ENCODE measurements around the gene CRIP2. TPM values are rescaled to one million over a fixed set of nuclear protein-coding genes. Genes with fewer than 3 reads are reported as not detected.

CRIP2 gene
- total RNA-seq, 1 donor from 2014 or later: 70.2 TPM

DNA sequence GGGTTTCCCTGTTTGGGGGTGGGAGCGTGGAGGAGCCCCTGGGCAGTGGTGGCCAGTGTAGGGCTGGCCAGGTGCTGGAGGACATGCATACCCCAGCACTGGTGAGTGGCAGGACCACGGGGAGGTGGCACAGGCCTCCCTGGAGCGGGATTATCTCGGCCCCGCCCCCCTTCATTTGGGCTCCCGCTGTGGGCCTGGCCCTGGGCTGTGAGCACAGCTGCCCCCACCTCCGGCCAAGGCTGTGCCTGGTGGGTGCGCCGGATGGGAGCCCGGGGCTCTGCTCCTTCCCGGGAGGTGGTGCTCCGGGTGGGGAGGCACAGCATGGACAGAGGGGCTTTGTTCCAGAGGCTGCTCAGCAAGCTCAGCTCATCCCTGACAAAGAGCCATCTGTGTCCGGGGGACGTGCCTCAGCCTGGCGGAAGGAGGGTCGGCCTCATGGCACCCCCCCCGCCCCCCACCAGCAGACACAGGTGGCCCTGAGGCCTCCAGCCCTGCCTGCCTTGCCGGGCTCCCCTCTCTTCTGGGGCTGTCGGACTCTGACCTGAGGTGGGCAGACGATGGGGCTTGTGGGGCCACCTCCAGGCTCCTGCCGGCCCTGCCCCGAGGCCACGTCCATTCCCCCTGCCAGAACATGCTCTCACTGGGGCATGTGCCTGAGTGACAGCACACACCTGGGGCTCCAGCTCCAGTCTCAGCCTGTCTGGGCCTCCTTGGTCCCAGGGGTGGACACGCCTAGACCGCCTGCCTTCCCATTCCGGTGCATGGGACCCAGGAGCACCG is 24.8 kb downstream of the CRIP2 start:
- peak; percentile 81 for DNase-seq

DNA sequence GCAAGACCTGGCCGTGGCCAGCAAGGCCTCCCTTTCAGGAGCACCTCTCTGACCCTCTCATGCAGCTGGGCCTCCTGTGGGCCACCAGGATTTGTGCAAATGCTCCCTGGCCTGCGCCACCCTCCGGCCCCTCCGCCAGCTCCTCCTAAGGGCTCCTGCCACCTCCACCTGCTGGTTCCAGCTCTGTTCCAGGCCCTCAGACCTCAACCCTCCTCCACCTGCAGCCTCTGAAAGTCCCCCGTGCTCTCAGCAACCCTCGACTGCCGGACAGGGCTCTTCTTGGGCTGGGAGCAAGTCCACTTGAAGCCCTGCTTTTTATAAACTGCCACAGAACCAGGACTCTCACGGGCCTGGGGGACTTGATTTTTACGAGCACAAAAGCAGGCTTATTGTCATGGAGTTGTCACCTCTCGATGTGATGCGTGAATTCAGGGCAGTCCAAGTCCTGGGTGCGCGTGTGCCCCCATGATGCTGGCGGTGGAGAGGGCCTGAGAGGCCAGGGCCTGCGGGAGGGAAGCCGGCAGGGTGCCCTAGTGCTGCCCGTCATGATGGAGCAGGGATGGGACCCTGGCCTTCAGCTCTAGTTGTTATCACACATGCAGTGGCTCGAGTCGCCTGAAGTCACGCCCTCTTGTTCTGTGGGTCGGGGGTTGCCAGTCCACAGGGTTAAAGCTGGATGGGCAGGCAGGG is 25.6 kb downstream of the CRIP2 start:
- DNase-seq: no peak

DNA sequence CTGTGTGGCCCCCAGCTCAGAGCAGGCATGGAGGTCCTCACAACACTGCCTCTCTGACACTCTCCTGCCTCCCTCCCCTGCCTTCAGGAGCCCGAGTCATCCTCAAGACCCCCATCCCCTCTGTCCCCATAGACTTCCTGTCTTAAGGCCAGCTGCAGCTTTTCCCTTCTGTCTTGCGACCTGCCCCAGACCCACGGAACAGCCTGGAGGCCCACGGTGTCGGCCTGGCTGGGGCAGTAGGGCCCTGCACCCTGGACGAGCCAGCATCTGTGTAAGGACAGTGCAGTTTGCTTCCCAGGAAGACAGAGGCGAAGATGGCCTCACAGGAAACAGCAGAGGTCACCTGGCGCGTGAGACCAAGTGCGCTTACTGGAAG is 26.1 kb downstream of the CRIP2 start:
- DNase-seq: no peak

DNA sequence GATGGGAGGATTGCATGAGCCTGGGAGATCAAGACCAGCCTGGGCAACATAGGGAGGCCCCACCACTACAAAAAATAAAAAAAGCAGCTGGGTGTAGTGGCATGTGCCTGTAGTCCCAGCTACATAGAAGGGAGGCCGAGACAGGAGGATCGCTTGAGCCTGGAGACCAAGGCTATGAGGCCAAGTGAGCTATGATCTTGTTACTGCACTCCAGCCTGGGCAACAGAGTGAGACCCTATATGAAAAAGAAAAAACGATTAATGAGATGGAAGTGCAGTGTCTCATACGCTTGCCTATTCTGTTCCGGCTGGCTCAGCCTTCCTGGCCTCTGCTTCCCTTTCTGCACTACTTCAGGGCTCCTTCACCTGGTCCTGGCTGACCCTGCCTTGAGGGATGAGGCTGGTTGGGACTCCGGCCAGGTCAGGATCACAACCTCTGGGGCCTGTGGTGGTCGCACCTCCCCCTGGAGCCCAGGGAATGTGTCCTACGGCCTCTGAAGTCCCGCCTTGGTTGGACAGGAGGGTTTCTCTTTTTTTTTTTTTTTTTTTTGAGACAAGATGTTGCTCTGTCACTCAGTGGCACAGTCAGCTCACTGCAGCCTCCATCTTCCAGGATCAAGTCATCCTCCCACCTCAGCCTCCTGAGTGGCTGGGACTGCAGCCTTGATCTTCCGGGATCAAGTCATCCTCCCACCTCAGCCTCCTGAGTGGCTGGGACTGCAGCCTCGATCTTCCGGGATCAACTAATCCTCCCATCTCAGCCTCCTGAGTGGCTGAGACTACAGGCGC is 27.1 kb downstream of the CRIP2 start:
- no peak for DNase-seq

DNA sequence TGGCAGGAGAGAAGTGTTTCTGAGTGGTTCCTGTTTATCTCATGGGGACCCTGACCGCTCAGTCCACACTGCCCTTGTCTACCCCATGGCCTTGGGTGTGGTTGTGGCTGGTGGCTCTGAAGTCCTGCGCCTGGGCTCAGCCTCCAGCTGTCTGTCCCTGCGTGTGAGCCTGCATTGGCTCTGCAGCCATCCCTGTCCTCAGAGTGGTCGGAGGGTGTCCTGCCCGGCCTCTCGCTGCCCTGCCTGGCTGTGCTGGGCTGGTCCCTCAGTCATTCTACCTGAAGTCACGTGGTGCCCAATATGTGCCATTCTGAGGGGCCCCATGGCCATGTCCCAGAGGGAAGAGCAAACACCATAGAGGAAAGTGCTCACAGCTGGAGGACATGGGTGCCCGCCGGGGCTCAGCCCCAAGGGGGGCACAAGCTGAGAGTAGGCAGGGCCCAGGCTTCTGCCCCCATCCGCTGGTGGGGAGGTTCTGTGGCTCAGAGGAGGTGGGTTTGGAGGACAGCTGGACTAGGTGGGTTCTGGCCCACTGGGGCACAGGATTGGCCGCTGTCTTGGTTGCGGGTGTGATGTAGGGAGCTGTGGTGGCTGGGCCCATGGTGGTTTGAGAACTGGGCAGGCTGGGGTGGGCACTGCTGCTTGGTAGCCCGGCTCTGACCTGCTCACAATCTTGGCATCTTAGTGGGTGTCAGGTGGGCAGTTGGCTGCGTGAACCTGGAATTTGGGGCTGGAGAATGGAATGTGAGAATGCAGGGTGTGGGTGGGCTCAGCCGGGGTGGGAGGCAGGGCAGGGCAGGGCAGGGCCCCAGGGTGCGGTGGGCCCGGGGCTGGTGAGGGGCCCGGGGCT is 28.1 kb downstream of the CRIP2 start:
- no peak for DNase-seq

DNA sequence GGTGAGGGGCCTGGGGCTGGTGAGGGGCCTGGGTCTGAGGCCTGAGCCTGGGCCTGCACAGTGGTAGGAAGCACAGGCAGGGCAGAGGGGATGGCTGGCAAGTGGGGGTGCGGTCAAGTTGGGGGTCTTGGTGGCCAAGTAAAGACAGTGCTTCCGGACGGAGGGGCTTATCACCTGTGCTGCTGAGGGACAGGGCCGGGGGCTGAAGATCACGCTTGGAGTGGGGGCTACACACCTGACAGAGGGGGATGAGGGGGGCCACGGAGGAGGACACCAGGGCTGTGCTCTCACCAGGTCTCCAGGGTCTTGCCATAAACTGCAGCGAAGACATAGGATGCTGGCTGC is 28.6 kb downstream of the CRIP2 start:
- no peak for DNase-seq

DNA sequence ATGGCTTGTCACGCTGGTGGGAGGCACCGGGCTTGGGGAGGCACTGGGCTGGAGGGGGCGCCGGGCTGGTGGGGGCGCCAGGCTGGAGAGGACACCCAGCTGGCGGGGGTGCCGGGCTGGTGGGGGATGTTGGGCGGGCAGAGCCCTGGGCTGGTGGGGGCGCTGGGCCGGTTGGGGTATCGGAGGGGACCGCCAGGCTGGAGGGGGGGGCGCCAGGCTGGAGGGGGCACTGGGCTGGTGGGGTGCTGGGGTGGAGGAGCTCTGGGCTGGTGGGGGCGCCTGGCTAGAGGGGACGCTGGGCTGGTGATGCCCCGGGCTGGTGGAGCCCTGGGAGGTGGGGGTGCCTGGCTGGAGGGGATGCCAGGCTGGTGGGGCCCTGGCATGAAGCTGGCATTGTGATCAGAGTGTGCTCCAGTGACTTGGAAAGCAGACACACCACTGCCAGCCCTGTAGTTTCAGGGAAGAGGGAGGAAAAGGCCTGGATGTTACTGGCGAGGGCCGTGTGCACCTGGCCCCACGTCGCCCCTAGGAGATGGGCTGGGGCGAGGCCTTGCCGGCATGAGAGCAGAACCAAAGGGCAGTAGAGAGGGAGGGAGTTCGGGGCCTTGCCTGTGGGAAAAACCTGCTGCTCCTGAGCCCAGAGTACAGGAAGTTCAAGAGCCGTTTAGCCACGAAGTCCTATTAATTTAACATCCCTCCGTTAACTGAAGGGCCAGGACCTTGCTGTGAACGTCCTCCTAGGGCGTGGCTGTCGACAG is 29.5 kb downstream of the CRIP2 start:
- DNase-seq: no peak

DNA sequence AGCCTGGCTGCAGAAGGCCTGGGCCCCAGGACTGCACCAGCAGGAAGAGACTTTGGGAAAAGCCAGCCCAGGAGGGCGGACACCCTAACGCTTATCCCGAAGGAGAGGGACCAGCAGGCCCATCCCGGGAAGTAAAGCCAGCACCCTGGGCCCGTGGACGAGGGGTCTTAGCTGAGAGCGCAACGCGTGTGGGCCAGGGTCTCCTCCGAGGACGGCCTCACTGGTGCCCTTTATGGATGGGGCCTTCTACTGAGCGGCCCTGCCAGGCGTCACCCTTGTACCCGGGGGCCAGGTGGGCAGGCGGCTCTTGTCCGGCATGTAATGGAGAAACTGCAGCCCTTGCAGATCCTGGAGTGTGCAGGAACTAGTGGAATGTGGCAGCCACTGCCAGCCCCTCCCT is 30.5 kb downstream of the CRIP2 start:
- no peak for DNase-seq

DNA sequence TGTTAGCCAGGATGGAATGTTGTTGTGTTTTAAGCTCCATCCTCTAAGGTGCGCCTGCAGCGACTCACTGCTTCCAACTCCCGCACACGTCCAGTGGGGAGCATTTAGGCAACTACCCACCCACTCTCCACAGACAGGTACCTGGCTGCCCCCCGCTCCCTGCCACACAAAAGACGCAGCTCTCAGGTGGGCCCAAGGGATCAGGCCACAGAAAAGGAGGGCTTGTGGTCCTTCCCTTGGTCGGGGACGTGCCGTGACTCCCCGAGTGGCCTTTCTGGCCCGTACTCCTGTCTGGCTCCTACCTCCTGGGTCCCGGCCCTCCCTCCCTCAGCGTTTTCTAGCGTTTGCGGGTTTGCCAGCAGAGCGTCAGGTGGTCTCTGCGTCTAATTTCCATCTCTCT is 32.6 kb downstream of the CRIP2 start:
- DNase-seq: no peak

DNA sequence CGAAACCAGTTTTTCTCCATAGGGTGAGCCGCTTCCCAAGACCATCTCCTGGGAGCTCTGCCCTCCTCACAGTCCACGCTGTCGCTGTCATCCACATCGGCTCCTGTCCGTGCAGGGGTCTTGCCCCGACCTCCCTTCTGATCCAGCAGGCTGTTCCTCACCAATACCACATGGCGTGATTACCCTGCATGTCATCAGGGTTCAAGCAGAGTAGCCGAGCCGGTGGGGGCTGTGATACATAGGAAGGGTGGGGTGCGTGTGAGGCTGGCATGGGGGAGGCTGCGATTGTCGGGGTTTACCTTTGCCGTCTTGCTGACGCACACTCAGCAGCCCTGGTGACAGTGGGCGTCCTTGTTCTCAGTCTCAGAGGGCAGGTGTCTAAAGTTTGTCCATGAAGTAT is 33.4 kb downstream of the CRIP2 start:
- no peak for DNase-seq

DNA sequence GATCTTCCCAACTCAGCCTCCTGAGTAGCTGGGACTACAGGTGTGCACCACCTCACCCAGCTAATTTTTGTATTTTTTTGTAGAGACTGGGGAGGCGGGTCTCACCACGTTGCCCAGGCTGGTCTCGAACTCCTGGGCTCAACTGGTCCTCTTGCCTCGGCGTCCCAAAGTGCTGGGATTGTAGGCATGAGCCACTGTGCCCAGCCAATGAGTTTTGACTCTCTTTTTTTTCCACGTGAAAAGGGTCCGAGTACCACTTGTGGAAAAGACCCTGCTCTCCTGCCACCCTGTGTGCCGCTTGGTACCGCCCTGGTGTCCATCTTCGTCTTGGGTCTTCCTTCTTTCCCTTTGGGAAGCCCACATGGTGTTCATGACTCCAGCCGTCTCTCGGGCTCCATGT is 34.0 kb downstream of the CRIP2 start:
- DNase-seq: no peak

DNA sequence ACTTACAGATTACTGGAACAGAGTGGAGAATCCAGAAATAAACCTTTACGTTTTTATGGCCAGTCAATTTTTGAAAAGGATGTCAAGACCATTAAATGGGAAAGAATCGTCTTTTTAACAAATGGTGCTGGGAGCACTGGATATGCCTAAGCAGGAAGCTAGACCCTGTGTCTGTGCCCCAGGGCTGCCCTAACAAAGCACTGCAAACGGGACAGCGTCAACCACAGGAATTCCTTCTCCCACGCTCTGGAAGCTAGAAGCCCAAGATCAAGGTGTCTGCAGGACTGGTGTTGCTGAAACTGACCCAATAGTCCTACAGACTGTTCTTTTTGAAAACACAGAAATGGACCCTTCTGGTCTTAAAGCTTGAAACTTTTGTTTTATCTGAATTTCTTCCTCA is 42.5 kb downstream of the CRIP2 start:
- no peak for DNase-seq

DNA sequence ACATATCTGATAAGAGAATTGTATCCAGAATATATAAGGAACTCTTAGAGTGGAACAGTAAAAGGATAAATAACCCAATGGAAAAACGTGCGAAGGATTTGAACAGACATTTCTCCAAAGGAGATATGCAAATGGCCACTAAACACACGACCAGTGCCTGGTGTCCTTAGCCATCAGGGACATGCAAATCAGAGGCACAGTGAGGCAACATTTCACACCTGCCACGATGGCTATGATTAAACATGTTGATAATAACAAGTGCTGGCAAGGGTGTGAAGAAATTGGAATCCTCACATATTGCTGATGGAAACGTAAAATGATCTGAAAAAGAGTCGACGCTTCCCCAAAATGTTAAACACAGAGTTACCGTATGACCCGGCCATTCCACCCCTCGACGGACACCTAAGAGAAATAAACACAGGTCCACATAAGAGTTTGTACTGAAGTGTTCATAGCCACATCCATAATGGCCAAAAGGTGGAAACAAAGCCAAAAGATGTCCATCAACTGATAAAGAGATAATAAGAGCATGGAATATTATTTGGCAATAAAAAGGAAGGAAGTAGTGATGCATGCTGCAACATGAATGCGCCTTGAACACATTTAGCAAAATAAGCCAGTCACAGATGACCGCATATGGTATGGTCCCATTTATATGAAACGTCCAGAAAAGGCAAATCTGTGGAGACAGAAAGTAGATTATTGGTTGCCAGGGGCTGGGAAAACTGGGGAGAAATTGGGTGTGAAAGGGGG is 45.5 kb downstream of the CRIP2 start:
- no peak for DNase-seq

DNA sequence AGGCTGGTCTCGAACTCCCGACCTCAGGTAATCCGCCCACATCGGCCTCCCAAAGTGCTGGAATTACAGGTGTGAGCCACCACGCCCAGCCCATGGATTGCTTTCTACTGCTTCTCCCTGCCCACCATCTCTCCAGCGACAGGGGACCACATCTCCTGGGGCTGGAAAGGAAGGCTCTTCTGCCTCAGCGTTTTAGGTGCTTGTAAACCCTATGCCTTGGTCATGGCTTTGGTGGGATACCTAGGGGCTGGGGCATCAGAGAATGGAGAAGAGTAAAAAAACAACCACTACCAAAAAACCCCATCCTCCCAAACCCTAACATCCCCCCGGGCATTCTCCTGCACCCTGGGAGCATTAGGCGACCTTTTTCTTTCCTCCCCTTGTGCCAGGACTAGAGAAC is 50.7 kb downstream of the CRIP2 start:
- DNase-seq: no peak

DNA sequence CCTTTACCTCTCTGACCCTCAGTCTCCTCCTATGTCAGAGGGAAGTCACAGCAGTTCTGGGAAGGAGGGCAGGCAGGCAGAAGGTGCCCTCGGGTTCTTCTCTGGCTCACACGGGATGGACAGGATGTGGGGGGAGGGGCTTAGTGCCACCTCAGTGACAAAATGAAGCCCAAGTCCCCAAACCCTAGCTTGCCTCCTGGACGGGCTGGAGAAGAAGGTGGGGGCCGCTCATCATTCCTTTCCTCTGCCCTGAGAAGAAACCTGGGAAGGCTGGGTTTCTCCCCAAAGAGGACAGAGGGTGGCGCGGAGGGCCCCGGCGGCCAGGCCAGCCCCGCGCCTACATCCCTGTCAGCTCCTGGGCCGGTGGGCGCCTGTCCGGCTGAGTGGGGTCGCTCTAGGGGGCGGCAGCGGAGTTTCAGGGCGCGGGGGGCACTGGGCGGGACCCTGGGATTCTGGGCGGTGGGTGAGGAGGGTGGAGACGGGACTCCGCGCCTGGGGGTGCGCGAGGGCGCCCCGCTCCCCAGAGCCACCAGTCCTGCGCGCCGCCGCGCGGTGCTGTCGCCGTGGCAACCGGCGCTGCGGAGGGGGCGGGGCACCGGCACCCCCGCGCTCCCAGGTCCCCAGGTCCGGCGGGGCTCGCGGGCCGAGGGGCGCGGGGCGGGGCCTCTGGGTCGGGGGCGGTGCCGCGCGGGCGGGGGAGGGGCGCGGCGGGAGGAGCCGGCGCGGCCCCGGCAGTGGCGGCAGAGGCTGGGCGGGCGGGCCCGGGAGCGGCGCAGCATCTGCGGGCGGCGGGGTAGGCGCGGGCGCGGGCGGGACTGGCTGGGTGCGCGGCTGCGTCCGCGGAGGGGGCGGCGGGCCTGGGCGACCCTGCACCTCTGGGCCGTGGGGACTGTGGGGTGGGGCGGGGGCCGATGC is 51.5 kb downstream of the CRIP2 start, which contains the start of gene TMEM121:
Gene TMEM121 (plus strand): TSS at position 723 of the 915 bp plus-strand sequence. CDS start 2,252 bp downstream, outside the sequence.
- DNase-seq: peak; percentile 51

DNA sequence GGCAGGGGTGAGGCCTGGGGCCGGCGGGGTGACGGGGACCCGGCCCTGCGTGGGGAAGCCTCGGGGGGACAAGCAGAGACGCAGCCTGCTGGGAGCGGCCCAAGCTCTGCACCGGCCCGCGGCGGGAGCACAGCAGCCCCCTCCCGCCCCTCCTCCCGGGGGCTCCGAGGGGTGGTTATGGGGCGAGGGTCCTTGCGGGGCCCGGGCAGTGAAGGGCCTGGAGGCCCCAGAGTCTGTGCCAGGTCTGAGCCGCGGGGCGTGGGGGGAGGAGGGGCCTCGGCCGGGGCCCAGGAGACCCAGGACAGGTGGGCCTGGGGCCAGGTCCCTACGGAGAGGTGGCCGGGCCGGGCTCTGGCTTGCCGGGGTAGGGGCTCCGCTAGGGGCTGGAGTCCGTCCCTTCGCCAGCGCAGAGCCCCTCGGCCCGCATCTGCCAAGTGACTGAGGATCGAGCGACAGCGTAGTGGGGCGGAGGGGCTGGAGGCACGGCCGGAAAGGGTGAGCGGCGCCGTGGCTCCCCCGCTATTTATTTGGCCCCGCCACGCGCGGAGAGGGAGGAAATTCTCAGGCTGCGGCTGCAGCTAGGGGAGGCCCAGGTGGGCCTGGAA is 52.3 kb downstream of the CRIP2 start:
- no peak for DNase-seq

DNA sequence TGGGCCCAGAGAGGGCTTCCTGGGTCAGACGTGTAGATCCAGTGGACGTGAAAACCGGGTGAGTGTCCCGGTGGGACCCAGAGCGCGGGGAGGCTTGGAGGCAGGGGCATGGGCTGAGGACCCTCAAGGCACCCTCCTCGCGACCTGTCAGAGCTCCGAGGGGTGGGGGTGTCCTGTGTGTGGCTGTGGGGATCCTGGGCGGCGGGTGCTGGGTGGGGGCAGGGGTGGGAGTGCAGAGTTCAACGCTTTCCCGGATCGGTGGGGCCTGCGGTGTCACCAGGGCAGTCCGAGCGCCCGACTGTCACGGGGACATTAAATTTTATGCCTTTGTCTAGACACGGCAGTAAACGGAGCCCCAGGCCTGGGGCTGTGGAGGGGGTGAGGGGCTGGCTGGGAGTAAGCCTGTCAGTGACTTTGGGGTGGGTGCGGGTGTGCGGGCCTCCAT is 52.8 kb downstream of the CRIP2 start:
- DNase-seq: no peak

DNA sequence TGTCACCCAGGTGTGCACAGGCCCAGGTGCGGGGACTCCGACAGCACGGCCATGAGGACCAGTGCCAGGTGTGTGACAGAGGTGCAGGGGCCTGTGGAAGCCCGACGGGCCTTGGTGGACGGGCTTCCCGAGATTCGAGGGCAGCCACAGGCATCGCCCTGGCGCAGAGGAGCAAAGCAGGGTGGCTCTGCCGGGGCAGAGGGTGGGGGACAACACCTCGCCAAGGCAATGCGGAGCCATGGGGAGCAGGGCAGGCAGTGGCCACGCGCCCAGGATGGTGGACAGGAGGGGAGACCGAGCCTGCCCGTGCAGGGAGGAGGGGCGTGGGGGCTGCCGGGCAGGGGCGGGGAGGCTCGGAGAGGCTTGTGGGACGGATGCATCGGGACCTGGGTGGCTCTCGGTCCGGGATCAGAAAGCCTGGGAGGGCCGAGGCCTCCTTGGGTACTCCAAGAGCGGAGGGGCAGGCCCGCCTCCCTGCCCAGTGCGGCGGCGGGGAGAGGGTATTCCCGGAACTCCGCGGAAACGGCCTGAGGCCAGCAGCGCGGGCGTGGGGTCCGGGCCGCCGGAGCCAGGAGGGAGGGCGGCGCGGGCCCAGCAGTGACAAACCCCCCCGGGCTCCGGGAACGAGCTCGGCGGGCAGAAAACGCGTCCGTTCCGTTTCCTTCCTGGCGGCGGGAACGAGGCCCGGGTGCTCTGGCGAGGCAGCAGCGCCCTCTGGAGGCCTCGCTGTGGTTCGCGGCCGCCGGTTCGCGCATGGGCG is 53.4 kb downstream of the CRIP2 start:
- peak; percentile 62 for DNase-seq

All from occipital lobe (tissue), 2 donors.